ENCODE data around the gene ZIC2. TPM values are rescaled to one million over a fixed set of nuclear protein-coding genes. Genes with fewer than 3 reads are reported as not detected.

Gene ZIC2
- total RNA-seq, 1 donor from 2014 or later, result not detected

DNA sequence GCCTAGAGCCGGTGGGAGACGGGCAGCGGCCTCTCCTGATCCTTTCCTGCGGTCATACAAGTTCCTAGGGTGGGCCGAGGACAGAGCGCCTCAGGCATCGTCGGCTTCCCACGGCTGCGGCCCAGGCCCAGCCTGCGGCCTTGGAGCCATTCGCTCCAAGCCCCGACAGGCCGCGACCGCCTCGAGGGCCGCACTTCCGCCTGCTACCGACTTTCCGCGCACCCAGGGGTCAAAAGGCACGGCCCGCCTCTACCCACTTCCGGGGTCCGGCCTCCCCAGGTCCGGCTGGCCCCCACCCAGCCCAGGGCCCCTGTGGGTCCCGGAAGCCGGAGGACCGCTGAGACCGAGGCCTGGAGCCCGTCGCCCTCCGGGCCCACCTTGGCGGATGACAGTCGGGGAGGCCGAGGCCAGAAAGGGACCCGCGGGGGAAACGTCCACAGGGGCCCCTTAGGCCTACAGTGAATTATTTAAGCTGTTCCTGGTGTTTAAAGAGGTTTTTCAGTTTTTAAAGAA, 16.2 kb downstream of the ZIC2 start:
- TF ChIP-seq, protein P1, sequence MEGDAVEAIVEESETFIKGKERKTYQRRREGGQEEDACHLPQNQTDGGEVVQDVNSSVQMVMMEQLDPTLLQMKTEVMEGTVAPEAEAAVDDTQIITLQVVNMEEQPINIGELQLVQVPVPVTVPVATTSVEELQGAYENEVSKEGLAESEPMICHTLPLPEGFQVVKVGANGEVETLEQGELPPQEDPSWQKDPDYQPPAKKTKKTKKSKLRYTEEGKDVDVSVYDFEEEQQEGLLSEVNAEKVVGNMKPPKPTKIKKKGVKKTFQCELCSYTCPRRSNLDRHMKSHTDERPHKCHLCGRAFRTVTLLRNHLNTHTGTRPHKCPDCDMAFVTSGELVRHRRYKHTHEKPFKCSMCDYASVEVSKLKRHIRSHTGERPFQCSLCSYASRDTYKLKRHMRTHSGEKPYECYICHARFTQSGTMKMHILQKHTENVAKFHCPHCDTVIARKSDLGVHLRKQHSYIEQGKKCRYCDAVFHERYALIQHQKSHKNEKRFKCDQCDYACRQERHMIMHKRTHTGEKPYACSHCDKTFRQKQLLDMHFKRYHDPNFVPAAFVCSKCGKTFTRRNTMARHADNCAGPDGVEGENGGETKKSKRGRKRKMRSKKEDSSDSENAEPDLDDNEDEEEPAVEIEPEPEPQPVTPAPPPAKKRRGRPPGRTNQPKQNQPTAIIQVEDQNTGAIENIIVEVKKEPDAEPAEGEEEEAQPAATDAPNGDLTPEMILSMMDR (IDR thresholded peaks at IDR 0.05; ENCODE audit: insufficient read depth, low read length, severe bottlenecking), result no peak
- no peak for DNase-seq (ENCODE audit: low read depth)
- Histone ChIP-seq H3K4me3 (ENCODE audit: low read depth, low read length) (no peak overlapping the region), H3K27me3 (ENCODE audit: control insufficient read depth, insufficient read depth, low read length) (peaks cover 37% of the 10 kb centered on the region), H3K36me3 (ENCODE audit: control insufficient read depth, insufficient read depth, low read length) (no peaks in the 10 kb centered on the region)
- no peak for FAIRE-seq

DNA sequence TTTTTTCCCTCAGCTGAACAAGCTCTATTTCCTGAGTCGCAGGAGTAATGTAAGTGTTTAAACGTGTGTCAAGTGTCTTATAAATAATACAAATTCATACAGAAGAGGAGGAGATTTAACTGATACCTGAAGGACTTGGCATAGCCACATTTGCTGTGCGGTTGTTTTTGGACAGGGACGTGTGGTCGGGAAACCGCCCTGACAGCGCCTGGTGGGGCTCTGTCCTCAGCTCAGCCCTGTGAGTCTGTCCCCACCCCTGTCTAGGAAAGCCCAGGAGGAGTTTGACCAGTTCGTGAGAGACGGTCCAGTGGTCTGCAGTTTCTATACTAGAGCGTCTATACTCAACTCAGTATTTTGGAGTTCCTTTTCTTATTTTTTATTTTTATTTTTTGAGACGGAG, 16.7 kb downstream of the ZIC2 start:
- DNase-seq (ENCODE audit: low read depth), result no peak
- TF ChIP-seq, protein P1 (IDR thresholded peaks at IDR 0.05; ENCODE audit: insufficient read depth, low read length, severe bottlenecking), result no peak
- H3K36me3 ChIP-seq (ENCODE audit: control insufficient read depth, insufficient read depth, low read length), result no peaks in the 10 kb centered on the region
- FAIRE-seq, result no peak
- no peak overlapping the region for H3K4me3 ChIP-seq (ENCODE audit: low read depth, low read length)
- peaks cover 35% of the 10 kb centered on the region for H3K27me3 ChIP-seq (ENCODE audit: control insufficient read depth, insufficient read depth, low read length)

DNA sequence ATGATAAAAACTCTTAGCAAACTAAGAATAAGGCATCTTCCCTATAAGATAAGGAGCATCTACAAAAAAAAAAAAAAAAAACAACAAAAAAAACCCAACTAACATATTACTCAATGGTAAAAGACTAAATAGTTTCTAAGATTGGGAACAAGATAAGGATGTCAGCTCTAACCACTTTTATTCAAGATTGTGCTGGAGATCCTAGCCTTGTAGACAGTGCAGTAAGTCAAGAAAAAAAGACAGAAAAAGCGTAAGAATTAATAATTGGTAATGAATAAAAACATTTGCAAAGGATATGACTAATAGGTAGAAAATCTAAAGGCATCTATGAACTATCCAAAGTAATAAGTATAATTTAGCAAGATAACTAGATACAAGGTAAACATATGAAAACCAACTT, 33.0 kb downstream of the ZIC2 start:
- H3K4me3 ChIP-seq (ENCODE audit: low read depth, low read length), result no peak overlapping the region
- no peak for FAIRE-seq
- no peaks in the 10 kb centered on the region for H3K36me3 ChIP-seq (ENCODE audit: control insufficient read depth, insufficient read depth, low read length)
- H3K27me3 ChIP-seq (ENCODE audit: control insufficient read depth, insufficient read depth, low read length), result no peaks in the 10 kb centered on the region
- TF ChIP-seq, protein P1 (IDR thresholded peaks at IDR 0.05; ENCODE audit: insufficient read depth, low read length, severe bottlenecking), result no peak
- DNase-seq (ENCODE audit: low read depth), result no peak

DNA sequence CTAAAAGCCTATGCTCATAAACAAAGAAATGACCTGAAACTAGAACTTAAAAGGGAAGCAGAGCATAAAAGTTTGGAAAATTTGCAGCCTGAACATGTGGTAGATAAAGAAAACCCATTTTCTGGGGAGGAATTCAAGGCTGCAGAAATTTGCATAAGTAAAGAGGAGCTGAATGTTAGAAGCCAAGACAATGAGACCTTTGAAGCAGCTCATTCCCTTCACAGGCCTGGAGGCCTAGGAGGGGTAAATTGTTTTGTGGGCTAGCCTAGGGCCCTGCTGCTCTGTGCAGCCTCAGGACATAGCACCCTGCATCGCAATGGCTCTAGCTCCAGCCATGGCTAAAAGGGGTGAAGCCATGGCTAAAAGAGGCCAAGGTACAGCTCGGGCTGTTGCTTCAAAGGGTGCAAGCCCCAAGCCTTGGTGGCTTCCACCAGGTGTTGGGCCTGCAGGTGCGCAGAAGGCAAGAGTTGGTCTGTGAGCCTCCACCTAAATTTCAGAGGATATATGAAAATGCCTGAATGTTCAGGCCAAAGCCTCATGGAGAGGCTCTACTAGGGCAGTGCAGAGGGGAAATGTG, 38.3 kb downstream of the ZIC2 start:
- DNase-seq (ENCODE audit: low read depth), result no peak
- TF ChIP-seq, protein P1 (IDR thresholded peaks at IDR 0.05; ENCODE audit: insufficient read depth, low read length, severe bottlenecking), result no peak
- no peak for FAIRE-seq
- H3K27me3 ChIP-seq (ENCODE audit: control insufficient read depth, insufficient read depth, low read length), result no peaks in the 10 kb centered on the region
- H3K36me3 ChIP-seq (ENCODE audit: control insufficient read depth, insufficient read depth, low read length), result no peaks in the 10 kb centered on the region
- no peak overlapping the region for H3K4me3 ChIP-seq (ENCODE audit: low read depth, low read length)

DNA sequence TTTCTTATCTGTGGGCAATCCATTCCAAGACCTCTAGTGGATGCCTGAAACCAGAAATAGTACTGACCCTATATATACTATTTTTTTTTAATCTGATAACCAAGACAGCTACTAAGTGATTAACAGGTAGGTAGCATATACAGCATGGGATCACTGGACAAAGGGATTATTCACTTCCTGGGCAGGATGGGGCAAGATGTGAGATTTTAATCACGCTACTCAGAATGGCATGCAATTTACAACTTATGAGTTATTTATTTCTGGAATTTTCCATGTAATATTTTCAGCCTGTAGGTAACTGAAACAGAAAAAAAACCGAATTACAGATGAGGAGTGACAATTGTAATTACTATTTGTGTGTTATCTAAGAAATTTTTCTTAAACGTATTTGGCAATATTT, 41.2 kb downstream of the ZIC2 start:
- TF ChIP-seq, protein P1 (IDR thresholded peaks at IDR 0.05; ENCODE audit: insufficient read depth, low read length, severe bottlenecking), result no peak
- FAIRE-seq, result no peak
- H3K4me3 ChIP-seq (ENCODE audit: low read depth, low read length), result no peak overlapping the region
- no peaks in the 10 kb centered on the region for H3K27me3 ChIP-seq (ENCODE audit: control insufficient read depth, insufficient read depth, low read length)
- peak; percentile 91 for DNase-seq (ENCODE audit: low read depth)
- no peaks in the 10 kb centered on the region for H3K36me3 ChIP-seq (ENCODE audit: control insufficient read depth, insufficient read depth, low read length)

DNA sequence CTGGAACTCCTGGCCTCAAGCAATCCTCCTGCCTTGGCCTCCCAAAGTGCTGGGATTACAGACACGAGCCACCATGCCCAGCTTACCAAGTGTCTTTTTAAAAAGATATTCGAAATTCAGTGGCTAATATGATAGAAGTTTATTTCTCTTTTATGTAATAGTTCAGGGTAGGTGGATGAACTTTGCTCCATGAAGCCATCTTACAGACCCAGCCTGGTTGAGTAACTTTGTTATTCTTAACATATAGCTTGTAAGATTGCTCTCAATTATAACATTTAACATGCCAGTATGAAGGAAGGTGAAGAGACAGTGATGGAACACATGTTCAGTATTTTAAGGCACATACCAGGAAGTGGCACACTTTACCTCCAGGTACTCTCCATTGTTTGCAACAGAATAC, 42.4 kb downstream of the ZIC2 start:
- H3K27me3 ChIP-seq (ENCODE audit: control insufficient read depth, insufficient read depth, low read length), result no peaks in the 10 kb centered on the region
- H3K36me3 ChIP-seq (ENCODE audit: control insufficient read depth, insufficient read depth, low read length), result no peaks in the 10 kb centered on the region
- H3K4me3 ChIP-seq (ENCODE audit: low read depth, low read length), result no peak overlapping the region
- FAIRE-seq (no peak), DNase-seq (ENCODE audit: low read depth) (no peak)
- TF ChIP-seq, protein P1 (IDR thresholded peaks at IDR 0.05; ENCODE audit: insufficient read depth, low read length, severe bottlenecking), result no peak
